Colonic mucosa (tissue), 4 donors: ENCODE data around the gene PAPOLA. TPM values are rescaled to one million over a fixed set of nuclear protein-coding genes. Genes with fewer than 3 reads are reported as not detected.
"Not testable (repeated sequence)": the region's sequence is repeated elsewhere in the genome, so short reads cannot be mapped to it uniquely, and the experiment has no call there.

Experiments
- DNase-seq: peaks from one replicate; pipeline ENCODE4 v3.0.0-alpha.2; 2020
- H3K27ac ChIP-seq: fragments of 200-600 bp; one replicate; pipeline ENCODE4 v1.8.0; 2021
- H3K27me3 ChIP-seq: fragments of 200-600 bp; one replicate; pipeline ENCODE4 v1.8.0; 2021
- H3K36me3 ChIP-seq: fragments of 200-600 bp; one replicate; pipeline ENCODE4 v1.8.0; 2021
- H3K4me1 ChIP-seq: fragments of 200-600 bp; one replicate; pipeline ENCODE4 v1.8.0; 2021; ENCODE audit warnings: mild to moderate bottlenecking
- H3K4me3 ChIP-seq: fragments of 200-600 bp; one replicate; pipeline ENCODE4 v1.8.0; 2021
- H3K9ac ChIP-seq, 2 donors: one replicate each; pipeline ENCODE4 v1.7.0; 2013; ENCODE audit warnings: control low read depth in 2 of 2, low read depth in 2 of 2, low read length in 2 of 2
- H3K9me3 ChIP-seq: fragments of 200-600 bp; one replicate; pipeline ENCODE4 v1.8.0; 2021
- CTCF ChIP-seq: fragments of 200-600 bp; IDR thresholded peaks from one replicate; pipeline ENCODE4 v1.8.0; 2022; ENCODE audit warnings: antibody characterized with exemption, mild to moderate bottlenecking
- intact Hi-C: fragments of 100-400 bp; cut with DNase I; formaldehyde crosslinking; loops from one replicate; pipeline ENCODE4 v1.14.1; 2022
- total RNA-seq, 2 donors: library from RNA; stranded (reverse); fragmentation: NEBNext Ultra II Directional in 1 of 2; extraction: Animal tissue kit (Norgen Biotek cat#: 25700) in 1 of 2; gene quantifications; one replicate each; pipeline ENCODE4 v1.2.1, GENCODE V29; 2021
- donor health status: healthy.
- donor health status: DM: no; HTN: no; CAD: no.
- donor health status: DM: no; HTN: no; CAD: no.

PAPOLA gene
- total RNA-seq, 2 donors from 2014 or later, result 176 to 196 TPM

GRCh38 chr14:96464136-96464535 lies 38.0 kb upstream of the PAPOLA start:
- TF ChIP-seq CTCF, result no peak
- Histone ChIP-seq H3K27ac (no peak overlapping the region), H3K9me3 (no peaks in the 10 kb centered on the region), H3K4me3 (no peak overlapping the region), H3K36me3 (no peaks in the 10 kb centered on the region), H3K27me3 (no peaks in the 10 kb centered on the region), H3K9ac (no peak overlapping the region), H3K4me1 (no peaks in the 10 kb centered on the region)
- intact Hi-C loops, result no loop called here
- DNase-seq, result no peak

GRCh38 chr14:96466918-96467317 lies 35.3 kb upstream of the PAPOLA start:
- Histone ChIP-seq H3K4me1 (no peaks in the 10 kb centered on the region), H3K27ac (no peak overlapping the region), H3K9me3 (no peaks in the 10 kb centered on the region), H3K27me3 (no peaks in the 10 kb centered on the region), H3K9ac (no peak overlapping the region), H3K36me3 (no peaks in the 10 kb centered on the region), H3K4me3 (no peak overlapping the region)
- no peak for DNase-seq
- no peak for TF ChIP-seq CTCF
- intact Hi-C loops, result no loop called here

GRCh38 chr14:96470331-96470730 lies 31.9 kb upstream of the PAPOLA start:
- TF ChIP-seq CTCF, result no peak
- Histone ChIP-seq H3K9ac (no peak overlapping the region), H3K27ac (no peak overlapping the region), H3K9me3 (no peaks in the 10 kb centered on the region), H3K4me1 (no peaks in the 10 kb centered on the region), H3K4me3 (no peak overlapping the region), H3K36me3 (no peaks in the 10 kb centered on the region), H3K27me3 (no peaks in the 10 kb centered on the region)
- no peak for DNase-seq
- intact Hi-C loops, result no loop called here

GRCh38 chr14:96470967-96471366 lies 31.2 kb upstream of the PAPOLA start:
- intact Hi-C loops, DNase-seq, H3K27ac ChIP-seq, H3K9me3 ChIP-seq, H3K36me3 ChIP-seq, H3K4me1 ChIP-seq, H3K27me3 ChIP-seq, H3K4me3 ChIP-seq, H3K9ac ChIP-seq: not testable (repeated sequence)

GRCh38 chr14:96478119-96478518 lies 24.1 kb upstream of the PAPOLA start:
- intact Hi-C loops, result no loop called here
- Histone ChIP-seq H3K4me1 (no peaks in the 10 kb centered on the region), H3K4me3 (no peak overlapping the region), H3K27me3 (no peaks in the 10 kb centered on the region), H3K36me3 (no peaks in the 10 kb centered on the region), H3K9me3 (no peaks in the 10 kb centered on the region), H3K9ac (no peak overlapping the region), H3K27ac (no peak overlapping the region)
- no peak for TF ChIP-seq CTCF
- no peak for DNase-seq

- H3K4me1 ChIP-seq, result no peaks in the 10 kb centered on the region
- intact Hi-C loops, result no loop called here
- no peak overlapping the region for H3K9ac ChIP-seq
- no peak overlapping the region for H3K4me3 ChIP-seq
- H3K9me3 ChIP-seq, result no peaks in the 10 kb centered on the region
- TF ChIP-seq CTCF, result no peak
- no peak overlapping the region for H3K27ac ChIP-seq
- no peaks in the 10 kb centered on the region for H3K27me3 ChIP-seq
- DNase-seq, result no peak
- no peaks in the 10 kb centered on the region for H3K36me3 ChIP-seq
These were observed 22.6 kb upstream of the PAPOLA start for GRCh38 chr14:96479435-96480146.
